Progenitor cell of endocrine pancreas (in vitro differentiated cells): ENCODE data around the gene MERTK. TPM values are rescaled to one million over a fixed set of nuclear protein-coding genes. Genes with fewer than 3 reads are reported as not detected.

Source experiments
- DNase-seq: peaks from one replicate; pipeline ENCODE4 v3.0.0; 2021; ENCODE audit warnings: low spot score; ENCODE audit not compliant: unreplicated experiment
- H3K27ac Mint-ChIP-seq: 2 replicates; pipeline ENCODE4 v1.8.0; 2021; ENCODE audit warnings: mild to moderate bottlenecking, moderate library complexity, mixed read lengths
- H3K27me3 Mint-ChIP-seq: 2 replicates; pipeline ENCODE4 v1.8.0; 2021; ENCODE audit warnings: mixed read lengths
- H3K36me3 Mint-ChIP-seq: 2 replicates; pipeline ENCODE4 v1.8.0; 2022; ENCODE audit warnings: mixed read lengths; ENCODE audit not compliant: insufficient read depth
- H3K4me1 Mint-ChIP-seq: 2 replicates; pipeline ENCODE4 v1.8.0; 2021; ENCODE audit warnings: low read depth, mixed read lengths
- H3K4me3 Mint-ChIP-seq: 2 replicates; pipeline ENCODE4 v1.8.0; 2021; ENCODE audit warnings: low read depth, mild to moderate bottlenecking, moderate library complexity, mixed read lengths
- H3K9me3 Mint-ChIP-seq: 2 replicates; pipeline ENCODE4 v1.8.0; 2021; ENCODE audit warnings: low read depth, mixed read lengths
- CTCF ChIP-seq: fragments of 200-600 bp; sonication (generic); IDR thresholded peaks from one replicate; pipeline ENCODE4 v1.5.0; 2021; ENCODE audit warnings: antibody characterized with exemption, mild to moderate bottlenecking; ENCODE audit not compliant: unreplicated experiment
- total RNA-seq: library from RNA; stranded (reverse); gene quantifications from 2 replicates; pipeline ENCODE4 v1.2.1, GENCODE V29; 2021

Gene MERTK
- total RNA-seq, 1 donor from 2014 or later = 20.1 TPM

- Mint-ChIP-seq H3K36me3 (peaks cover 21% of the 10 kb centered on the region), H3K27me3 (no peaks in the 10 kb centered on the region)
Observed at GRCh38 chr2:112029164-112029563, 130.8 kb downstream of the MERTK start.

GRCh38 chr2:112031473-112032223 lies 133.2 kb downstream of the MERTK start:
- no peak for TF ChIP-seq CTCF
- Mint-ChIP-seq H3K4me3 (no peak overlapping the region), H3K9me3 (peaks cover 4% of the 10 kb centered on the region), H3K27me3 (no peaks in the 10 kb centered on the region), H3K27ac (peak overlapping the region; percentile 18), H3K4me1 (peaks cover 6% of the 10 kb centered on the region), H3K36me3 (peaks cover 14% of the 10 kb centered on the region)
- DNase-seq = no peak

More at GRCh38 chr2:112029164-112029563, 130.8 kb downstream of the MERTK start:
- no peak for DNase-seq
- Mint-ChIP-seq H3K27ac (no peak overlapping the region), H3K9me3 (peaks cover 4% of the 10 kb centered on the region), H3K4me1 (peaks cover 6% of the 10 kb centered on the region), H3K4me3 (no peak overlapping the region)
- no peak for TF ChIP-seq CTCF

- no peak for DNase-seq
- Mint-ChIP-seq H3K9me3 (peaks cover 4% of the 10 kb centered on the region), H3K36me3 (peaks cover 12% of the 10 kb centered on the region), H3K27ac (no peak overlapping the region), H3K4me1 (peaks cover 6% of the 10 kb centered on the region), H3K4me3 (no peak overlapping the region), H3K27me3 (no peaks in the 10 kb centered on the region)
- TF ChIP-seq CTCF = no peak
Observed at GRCh38 chr2:112032224-112032586, 133.8 kb downstream of the MERTK start.

- H3K9me3 Mint-ChIP-seq = peaks cover 9% of the 10 kb centered on the region
- peak; percentile 15 for TF ChIP-seq CTCF
- no peak overlapping the region for H3K4me3 Mint-ChIP-seq
- DNase-seq = no peak
- no peaks in the 10 kb centered on the region for H3K27me3 Mint-ChIP-seq
- H3K4me1 Mint-ChIP-seq = peaks cover 6% of the 10 kb centered on the region
- no peak overlapping the region for H3K27ac Mint-ChIP-seq
- peaks cover 10% of the 10 kb centered on the region for H3K36me3 Mint-ChIP-seq
Observed at GRCh38 chr2:112032689-112033465, 134.5 kb downstream of the MERTK start.

GRCh38 chr2:112033600-112033999 lies 135.2 kb downstream of the MERTK start:
- H3K4me1 Mint-ChIP-seq = peaks cover 6% of the 10 kb centered on the region

More at GRCh38 chr2:112033600-112033999, 135.2 kb downstream of the MERTK start:
- Mint-ChIP-seq H3K27ac (no peak overlapping the region), H3K9me3 (peaks cover 13% of the 10 kb centered on the region), H3K27me3 (no peaks in the 10 kb centered on the region), H3K4me3 (no peak overlapping the region), H3K36me3 (peaks cover 13% of the 10 kb centered on the region)
- DNase-seq = no peak
- no peak for TF ChIP-seq CTCF
